ENCODE measurements around the gene CACTIN.

- TF ChIP-seq TAF1 (IDR thresholded peaks at IDR 0.05; ENCODE audit: low read depth) (no peak), CREB1 (IDR thresholded peaks at IDR 0.05; ENCODE audit: low read depth) (no peak), RAD21 (IDR thresholded peaks at IDR 0.05; ENCODE audit: low read depth) (peak; percentile 3; the same call in 1 of the 2 replicates), YY1 (IDR thresholded peaks at IDR 0.05; ENCODE audit: low read depth) (no peak), MAX (IDR thresholded peaks at IDR 0.05) (peak; percentile 39), CEBPB (IDR thresholded peaks at IDR 0.05) (no peak), REST (IDR thresholded peaks at IDR 0.05; ENCODE audit: low read depth) (no peak), FOXM1 (IDR thresholded peaks at IDR 0.05; ENCODE audit: borderline replicate concordance, low read depth) (no peak)
These were observed 20.4 kb downstream of the CACTIN start for GRCh38 chr19:3606174-3606689.

All from Ishikawa (cell line).